ENCODE results near the gene CCDC127.
"Not testable (repeated sequence)": the region's sequence is repeated elsewhere in the genome, so short reads cannot be mapped to it uniquely, and the experiment has no call there.

The CCDC127 gene, protein sequence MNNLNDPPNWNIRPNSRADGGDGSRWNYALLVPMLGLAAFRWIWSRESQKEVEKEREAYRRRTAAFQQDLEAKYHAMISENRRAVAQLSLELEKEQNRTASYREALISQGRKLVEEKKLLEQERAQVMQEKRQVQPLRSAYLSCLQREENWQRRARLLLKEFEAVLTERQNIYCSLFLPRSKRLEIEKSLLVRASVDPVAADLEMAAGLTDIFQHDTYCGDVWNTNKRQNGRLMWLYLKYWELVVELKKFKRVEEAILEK

DNA sequence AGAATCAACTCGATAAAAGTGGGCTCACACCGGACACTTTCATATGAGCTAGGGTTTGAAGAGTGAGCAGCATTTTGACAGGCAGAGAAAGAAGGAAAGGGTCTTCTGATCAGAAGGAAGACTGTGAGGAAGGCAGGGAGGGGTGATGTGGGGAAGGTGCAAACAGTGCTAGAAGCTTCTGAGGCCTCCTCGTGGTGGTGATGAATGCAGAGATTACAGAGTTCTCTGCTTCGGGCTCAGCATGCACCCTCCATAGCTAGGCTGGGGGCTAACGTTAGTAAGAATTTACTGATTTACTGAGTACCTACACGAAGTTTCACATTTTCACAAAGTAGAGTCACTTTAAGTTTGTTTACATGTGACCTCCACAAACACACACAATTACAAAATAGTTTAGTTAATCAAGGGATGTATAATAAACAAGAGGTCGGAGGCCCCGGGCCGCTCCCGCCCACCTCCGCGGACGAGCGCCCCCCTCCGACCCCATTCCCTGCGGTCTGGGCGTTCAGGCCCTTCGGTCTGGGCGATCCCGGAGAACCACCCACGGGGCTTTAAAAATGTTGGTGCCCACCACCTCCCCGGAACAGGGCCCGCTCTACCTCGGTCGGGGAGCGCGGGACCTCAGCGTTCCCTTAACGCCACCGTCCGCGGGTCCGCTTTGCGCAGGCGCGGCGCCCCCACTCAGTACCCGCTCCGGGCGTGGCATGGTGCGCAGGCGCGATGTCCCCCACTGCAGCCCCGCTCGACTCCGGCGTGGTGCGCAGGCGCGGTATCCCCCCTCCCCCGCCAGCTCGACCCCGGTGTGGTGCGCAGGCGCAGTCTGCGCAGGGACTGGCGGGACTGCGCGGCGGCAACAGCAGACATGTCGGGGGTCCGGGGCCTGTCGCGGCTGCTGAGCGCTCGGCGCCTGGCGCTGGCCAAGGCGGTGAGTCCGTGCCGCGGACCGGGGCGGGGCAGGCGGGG is at the start of gene CCDC127, which contains the start of gene SDHA:
Gene CCDC127 (minus strand): TSS at position 660 of the 963 bp plus-strand sequence. CDS start 1,304 bp downstream, outside the sequence.
Gene SDHA (plus strand): TSS at position 827 of the 963 bp plus-strand sequence. CDS start 36 bp downstream, at position 863.
- peak; percentile 75 for DNase-seq

DNA sequence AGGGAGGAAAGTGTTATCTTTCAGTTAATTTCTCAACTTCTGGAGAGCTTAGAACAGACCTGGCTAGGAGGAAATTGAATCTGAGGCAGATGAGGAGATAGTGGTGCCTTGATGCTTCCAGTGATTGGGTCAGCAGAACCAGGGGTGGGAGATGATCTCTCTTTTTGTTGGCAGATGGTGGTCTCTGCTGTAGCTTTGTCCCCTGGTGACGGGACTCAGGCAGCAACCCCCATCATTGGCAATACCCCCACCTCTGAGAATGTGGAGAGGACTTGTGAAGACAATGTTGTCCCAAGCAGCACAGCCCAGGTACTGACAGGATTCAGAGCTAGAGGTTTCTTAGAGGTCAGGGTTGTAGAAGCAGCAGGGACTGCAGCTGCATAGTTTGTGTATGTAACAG is 49.8 kb upstream of the CCDC127 start:
- DNase-seq: no peak

DNA sequence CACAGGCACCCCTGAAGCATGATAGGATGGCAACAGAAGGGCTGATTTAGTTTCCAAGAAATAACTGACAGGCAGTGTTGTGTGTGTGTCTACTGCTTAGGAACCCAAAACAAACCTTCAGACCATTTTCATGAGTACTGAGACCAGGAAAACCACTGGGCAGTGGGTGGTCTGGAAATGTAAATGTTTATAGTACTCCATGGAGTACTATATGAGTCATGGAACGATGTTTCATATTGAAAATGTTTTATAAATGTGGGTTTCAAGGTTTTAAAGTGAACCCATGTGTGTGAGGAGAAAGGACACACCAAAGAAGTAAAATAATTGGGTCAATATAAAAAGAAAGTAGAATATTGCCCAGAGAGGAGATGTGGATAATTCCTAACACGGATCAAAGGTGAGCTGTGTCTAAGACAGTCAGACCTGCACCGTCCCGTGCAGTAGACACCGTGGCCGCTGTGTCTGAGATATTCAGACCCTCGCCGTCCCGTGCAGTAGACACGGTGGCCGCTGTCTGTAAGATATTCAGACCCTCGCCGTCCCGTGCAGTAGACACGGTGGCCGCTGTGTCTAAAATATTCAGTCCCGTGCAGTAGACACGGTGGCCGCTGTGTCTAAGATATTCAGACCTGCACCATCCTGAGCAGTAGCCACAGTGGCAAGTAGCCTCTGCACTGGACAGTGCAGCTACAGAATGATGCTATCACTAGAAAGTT is 48.5 kb upstream of the CCDC127 start:
- not testable (repeated sequence) for DNase-seq

DNA sequence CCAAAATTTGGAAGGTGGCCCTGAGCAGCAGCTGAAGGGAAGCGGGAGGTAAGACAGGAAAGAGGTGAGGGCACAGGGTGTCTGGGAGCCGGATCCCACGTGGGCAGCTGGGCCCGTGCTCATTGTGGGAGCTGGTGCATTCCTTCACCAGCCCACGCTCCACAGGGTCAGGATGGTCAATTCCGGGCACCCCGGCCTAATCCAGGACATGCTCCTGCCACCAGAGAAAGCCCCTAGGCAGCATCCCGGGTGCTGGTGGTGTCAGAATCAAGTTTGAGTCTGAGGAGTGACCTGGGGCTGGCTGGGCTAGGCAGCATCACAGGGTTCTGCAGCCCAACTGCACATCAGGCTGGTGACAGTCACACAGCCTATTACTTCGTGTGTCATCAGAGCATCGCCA is 46.4 kb upstream of the CCDC127 start:
- no peak for DNase-seq

DNA sequence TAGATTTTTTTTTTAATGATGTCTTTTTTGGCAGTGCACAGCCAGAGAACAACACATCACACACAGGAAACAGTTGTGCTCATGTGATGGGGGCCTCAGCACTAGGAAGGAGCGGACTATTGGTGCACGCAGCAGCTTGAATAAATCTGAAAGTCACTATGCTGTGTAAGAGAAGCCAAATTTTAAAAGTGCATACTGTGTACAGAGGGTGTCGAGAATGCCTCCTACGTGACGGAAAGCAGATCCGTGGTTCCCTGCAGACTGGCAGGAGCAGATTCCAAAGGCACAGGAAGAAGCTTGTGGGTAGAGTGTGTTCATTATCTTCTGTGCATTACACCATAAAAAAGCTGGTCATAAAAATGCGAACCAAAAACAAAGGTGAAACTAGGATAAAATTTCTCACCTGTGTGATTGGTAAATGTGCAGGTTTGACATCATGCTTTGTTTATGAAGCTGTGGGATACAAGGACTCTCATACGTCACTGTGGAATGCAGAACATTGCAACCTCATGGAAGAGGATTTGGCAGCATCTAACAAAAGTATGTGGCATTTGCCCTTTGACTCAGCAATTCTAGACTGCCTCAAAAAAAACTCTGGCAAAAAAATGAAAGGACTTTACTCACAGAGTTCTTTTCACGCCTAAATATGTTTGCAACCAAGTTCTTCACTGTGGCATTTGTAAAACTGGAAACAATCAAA is 45.5 kb upstream of the CCDC127 start:
- DNase-seq: not testable (repeated sequence)

DNA sequence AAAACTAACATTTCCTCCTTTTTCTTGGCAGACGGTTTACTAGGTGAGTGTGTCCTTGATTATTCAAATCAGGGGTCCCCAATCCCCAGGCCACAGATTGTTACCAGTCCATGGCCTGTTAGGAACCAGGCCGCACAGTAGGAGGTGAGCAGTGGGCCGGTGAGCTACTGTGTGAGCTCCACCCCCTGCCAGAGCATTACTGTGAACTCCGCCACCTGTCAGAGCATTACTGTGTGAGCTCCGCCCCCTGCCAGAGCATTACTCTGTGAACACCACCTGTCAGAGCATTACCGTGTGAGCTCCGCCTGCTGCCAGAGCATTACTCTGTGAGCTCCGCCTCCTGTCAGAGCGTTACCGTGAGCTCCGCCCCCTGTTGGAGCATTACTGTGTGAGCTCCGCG is 39.2 kb upstream of the CCDC127 start:
- no peak for DNase-seq

DNA sequence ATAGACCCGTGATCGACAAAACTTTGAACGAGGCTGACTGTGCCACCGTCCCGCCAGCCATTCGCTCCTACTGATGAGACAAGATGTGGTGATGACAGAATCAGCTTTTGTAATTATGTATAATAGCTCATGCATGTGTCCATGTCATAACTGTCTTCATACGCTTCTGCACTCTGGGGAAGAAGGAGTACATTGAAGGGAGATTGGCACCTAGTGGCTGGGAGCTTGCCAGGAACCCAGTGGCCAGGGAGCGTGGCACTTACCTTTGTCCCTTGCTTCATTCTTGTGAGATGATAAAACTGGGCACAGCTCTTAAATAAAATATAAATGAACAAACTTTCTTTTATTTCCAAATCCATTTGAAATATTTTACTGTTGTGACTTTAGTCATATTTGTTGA is 38.4 kb upstream of the CCDC127 start:
- DNase-seq: not testable (repeated sequence)

DNA sequence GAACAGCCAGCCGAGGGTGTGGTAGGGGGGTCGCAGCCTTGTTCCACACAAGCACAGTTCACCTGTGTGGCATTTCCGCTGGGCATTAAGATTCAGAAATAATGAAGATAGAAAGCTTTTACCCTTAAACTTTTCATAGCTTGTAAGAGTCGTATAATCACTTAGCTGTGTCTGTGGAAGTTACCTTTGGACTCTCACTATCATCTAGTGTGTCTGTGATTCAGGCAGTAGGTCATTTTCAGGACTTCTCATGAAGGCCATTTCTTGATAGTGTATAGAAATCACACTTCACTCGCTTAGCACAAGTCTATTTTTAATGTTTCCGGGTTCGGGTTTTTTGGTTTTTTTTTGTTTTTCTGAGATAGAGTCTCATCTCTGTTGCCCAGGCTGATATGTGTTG is 37.2 kb upstream of the CCDC127 start:
- not testable (repeated sequence) for DNase-seq

DNA sequence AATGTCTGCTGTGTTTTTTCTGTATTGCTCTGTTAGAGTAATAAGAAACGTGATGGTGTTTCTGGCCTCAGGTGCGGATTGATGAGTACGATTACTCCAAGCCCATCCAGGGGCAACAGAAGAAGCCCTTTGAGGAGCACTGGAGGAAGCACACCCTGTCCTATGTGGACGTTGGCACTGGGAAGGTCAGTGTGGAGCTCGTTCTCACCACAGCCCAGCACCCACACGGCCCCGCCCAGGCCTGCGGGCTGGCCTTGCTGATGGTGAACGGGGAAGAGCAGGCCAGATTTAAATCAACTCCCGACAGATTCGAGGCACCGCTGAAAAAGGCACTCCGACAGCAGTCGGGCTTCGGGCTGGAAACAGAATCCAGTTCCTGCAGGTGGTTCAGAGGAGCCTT is 36.4 kb upstream of the CCDC127 start:
- not testable (repeated sequence) for DNase-seq

DNA sequence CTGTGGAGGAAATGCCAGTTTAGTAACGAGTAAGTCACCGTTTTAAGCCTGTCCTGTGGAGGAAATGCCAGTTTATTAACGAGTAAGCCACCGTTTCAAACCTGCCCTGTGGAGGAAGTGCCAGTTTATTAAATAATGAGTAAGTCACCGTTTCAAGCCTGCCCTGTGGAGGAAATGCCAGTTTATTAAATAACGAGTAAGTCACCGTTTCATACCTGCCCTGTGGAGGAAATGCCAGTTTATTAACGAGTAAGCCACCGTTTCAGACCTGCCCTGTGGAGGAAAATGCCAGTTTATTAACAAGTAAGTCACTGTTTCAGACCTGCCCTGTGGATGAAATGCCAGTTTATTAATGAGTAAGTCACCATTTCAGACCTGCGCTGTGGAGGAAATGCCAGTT is 34.6 kb upstream of the CCDC127 start:
- DNase-seq: no peak

DNA sequence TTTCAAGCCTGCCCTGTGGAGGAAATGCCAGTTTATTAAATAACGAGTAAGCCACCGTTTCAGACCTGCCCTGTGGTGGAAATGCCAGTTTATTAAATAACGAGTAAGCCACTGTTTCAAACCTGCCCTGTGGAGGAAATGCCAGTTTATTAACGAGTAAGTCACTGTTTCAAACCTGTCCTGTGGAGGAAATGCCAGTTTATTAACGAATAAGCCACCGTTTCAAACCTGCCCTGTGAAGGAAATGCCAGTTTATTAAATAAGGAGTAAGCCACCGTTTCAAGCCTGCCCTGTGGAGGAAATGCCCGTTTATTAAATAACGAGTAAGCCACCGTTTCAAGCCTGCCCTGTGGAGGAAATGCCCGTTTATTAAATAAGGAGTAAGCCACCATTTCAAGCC is 34.0 kb upstream of the CCDC127 start:
- not testable (repeated sequence) for DNase-seq

DNA sequence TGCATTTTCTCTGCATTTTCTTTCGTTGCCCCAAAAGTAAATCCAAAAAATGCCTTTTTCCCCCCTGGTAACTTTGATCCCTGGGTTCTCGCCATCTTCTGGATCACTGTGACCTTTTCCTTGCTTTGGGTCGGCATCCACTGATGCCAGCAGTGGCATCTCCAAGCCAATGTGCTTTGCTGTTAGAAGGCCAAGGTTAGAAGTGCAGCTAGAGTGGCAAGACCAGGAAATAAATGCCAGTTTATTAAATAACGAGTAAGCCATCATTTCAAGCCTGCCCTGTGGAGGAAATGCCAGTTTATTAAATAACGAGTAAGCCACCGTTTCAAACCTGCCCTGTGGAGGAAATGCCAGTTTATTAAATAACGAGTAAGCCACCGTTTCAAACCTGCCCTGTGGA is 33.6 kb upstream of the CCDC127 start:
- DNase-seq: not testable (repeated sequence)

DNA sequence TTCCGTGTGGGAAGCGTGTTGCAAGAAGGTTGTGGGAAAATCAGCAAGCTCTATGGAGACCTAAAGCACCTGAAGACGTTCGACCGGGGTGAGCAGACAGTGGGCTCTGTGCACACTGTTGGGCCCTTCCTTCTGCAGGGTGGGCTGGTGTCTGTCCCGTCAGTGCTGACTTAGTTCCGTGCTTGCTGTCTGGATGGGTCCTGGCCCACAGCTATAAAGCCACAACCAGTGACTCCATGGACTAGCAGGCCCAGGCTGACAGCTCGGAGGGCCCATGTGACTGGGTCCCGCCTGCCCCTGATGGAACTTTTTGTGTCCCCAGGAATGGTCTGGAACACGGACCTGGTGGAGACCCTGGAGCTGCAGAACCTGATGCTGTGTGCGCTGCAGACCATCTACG is 33.1 kb upstream of the CCDC127 start:
- DNase-seq: not testable (repeated sequence)

DNA sequence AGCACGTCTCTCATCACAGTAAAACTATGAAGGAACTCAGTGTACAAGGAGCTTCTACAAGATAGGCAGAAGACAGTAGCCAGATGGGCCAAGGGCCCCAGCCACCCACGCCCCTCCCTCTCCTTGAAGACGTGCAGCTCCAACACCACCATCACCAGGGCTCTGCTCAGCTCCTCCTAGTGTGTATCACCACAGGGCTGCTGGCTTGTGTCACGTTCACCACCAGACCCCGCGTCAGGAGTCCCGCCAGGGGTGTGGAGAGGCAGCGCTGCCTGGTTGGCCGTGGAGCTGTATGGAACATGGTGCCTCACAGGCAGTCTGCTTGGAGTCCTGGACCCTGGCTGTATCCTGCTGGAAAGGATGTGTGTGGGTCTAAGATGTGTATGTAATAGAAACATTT is 32.4 kb upstream of the CCDC127 start:
- not testable (repeated sequence) for DNase-seq

DNA sequence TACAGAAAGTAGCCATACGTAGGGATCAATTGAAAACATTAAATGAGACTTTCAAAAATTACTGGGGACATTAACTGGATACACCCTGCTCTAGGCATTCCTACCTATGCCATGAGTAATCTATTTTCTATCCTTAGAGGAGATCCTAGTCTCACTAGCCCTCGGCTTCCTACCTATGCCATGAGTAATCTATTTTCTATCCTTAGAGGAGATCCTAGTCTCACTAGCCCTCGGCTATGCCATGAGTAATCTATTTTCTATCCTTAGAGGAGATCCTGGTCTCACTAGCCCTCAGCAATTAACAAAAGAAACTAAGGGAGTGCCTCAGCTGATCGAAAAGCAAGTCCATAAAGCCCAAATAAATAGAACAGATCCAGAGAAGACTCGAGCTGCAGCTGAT is 27.8 kb upstream of the CCDC127 start:
- DNase-seq: not testable (repeated sequence)

DNA sequence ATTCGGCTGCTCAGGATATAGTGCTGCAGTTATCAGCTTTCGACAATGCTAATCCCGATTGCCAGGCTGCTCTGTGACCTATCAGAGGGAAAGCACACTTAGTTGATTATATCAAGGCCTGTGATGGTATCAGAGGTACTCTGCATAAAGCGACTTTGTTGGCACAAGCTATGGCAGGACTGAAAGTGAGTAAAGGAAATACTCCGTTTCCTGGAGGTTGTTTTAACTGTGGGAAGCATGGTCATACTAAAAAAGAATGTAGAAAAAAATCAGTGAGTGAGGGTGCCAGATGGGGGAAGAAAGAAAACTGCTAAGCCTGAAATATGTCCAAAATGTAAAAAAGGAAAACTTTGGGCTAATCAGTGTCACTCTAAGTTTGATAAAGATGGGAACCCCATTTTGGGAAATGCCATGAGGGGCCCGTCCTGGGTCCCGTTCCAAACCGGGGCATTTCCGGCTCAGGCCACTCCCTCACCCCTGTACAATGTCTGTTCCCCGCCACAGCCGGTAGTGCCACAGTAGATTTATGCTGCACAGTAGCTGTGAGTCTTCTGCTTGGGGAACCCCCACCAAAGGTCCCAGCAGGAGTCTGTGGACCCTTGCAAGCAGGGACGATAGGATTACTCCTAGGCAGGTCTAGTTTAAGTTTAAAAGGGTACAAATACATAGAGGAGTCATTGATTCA is 25.9 kb upstream of the CCDC127 start:
- not testable (repeated sequence) for DNase-seq

DNA sequence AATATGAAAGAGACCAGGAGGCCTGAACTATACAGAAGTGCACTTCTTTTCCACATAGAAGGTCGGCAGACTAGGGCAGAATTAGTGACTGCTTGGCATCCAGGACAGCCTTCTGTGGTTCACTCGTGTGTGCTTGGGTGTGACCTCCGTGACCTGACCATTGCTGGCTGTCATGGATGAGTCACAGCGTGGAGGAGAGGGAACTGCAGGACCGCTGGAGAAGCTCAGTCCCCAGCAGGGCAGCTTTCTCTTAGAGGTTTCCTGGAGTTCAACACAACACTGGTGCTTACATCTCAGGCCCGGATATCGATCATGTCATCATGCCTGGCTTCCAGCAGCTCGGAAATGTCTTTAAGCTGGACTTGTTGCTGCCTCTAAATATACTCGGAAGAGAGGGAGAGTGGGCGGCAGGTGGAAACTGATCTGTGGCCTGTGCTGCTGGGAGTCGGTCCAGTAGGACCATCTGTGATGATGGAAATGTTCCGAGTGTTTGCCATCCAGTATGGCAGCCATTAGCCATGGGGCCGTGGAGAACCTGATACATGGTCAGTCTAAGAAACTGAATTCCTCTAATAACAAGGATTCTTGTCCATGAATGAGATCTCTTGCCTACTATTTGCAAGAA is 23.2 kb upstream of the CCDC127 start:
- DNase-seq: not testable (repeated sequence)

DNA sequence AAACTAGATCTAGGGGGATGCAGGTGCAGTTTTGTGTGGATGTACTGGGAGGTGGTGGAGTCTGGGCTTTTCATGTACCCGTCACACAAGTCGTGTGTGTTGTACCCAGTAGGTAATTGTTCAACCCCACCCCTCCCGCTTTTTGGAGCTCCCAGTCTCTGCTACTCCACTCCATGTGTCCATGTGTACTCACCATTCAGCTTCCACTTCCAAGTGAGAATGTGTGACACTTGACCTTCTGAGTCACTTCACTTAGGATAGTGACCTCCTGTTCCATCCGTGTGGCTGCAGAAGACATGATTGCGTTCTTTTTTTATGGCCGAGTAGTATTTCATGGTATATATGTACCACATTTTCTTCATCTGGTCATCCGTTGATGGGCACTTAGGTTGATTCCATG is 22.6 kb upstream of the CCDC127 start:
- not testable (repeated sequence) for DNase-seq

DNA sequence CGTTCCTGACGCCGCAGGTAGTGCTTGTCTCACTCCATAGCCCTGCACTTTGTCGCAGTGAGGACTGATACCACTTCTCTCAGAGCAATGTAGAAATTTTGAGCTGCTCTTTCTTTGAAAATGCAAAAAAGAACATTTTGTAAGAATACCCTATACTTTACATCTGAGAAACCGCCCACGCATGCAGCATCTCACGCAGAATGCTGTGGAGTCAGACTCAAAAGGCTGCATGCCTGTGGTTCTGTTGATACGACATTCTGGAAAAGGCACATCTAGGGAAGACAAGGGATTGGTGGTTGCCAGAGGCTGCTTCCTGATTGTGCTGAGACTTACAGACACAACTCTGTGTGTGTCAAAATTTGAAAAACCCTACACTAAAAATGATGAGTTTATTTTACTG is 20.0 kb upstream of the CCDC127 start:
- DNase-seq: not testable (repeated sequence)

DNA sequence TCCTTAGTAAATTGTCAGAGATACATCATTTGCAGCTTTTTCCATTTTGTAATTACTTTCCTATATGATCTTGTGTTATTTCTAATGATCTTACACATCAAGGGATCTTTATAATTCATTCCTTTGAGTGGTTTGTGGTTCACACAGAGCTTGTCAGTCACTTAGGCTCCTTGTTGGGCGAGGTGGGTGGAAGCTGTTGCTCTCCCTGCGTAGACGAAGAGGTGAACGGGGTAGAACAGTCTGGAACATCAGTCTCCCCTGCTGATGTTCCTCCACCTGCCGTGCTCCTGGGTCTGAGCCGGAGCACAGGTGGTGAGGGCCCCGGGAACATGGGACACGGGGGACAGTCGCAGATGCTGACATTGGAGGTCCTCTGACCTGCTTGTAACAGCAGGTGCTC is 17.6 kb upstream of the CCDC127 start:
- not testable (repeated sequence) for DNase-seq

DNA sequence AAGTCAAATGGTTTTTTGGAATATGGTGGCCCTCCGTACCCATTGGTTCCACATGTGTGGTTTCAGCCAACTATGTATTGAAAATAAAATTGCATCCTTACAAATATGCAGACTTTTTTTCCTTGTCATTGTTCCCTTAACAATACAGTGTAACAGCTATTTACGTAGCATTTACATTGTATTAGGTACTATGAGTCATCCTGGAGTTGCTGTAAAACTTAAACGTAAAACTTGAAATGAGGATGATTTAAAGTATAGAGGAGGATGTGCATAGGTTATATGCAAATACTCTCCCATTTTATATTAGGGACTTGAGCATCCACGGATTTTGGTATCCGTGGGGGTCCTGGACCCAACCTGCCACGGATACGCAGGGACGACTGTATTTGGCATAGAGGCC is 16.5 kb upstream of the CCDC127 start:
- DNase-seq: no peak
